ENCODE data around the gene PUS3. TPM values are rescaled to one million over a fixed set of nuclear protein-coding genes. Genes with fewer than 3 reads are reported as not detected.

The PUS3 gene
- total RNA-seq, 1 donor from 2014 or later = 7.7 TPM

DNA sequence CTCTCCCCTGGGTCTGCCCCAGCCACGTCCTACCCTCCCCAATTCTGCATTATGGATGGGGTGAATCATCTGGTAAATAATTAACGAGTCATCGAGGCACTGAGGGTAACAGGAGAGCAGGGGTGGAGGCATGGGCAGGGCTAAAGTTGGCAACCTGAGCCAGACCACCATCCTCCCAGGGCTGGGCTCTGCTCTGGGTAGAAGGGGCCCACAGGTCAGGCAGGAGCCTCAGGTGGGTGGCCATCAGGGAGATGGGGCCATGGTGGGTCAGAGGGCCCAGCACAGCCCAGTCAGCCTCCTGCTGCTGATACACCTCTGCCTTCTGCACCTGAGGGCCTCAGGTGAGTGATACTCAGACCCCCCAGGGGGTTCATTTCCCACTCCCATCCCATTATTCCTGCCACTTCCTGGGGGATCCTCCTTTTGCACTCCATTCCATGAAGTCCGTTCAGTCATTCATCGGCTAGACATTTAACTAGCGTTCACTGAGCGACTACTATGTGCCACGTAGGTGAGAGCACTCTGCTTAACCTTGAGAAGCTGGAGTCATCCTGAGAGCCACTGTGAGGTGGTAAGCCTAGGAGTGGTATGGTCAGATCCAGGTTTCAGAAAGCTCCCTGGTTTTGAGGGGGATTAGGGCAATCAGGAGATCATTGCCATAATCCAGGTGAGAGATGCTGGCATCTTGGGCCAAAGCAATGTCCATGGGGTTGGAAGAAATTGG is 43.0 kb upstream of the PUS3 start, which contains the start of gene VSIG10L2:
VSIG10L2 (plus strand) TSS at position 248 of the 724 bp plus-strand sequence; CDS start at position 260, 12 bp downstream.
- TF ChIP-seq, protein P1, sequence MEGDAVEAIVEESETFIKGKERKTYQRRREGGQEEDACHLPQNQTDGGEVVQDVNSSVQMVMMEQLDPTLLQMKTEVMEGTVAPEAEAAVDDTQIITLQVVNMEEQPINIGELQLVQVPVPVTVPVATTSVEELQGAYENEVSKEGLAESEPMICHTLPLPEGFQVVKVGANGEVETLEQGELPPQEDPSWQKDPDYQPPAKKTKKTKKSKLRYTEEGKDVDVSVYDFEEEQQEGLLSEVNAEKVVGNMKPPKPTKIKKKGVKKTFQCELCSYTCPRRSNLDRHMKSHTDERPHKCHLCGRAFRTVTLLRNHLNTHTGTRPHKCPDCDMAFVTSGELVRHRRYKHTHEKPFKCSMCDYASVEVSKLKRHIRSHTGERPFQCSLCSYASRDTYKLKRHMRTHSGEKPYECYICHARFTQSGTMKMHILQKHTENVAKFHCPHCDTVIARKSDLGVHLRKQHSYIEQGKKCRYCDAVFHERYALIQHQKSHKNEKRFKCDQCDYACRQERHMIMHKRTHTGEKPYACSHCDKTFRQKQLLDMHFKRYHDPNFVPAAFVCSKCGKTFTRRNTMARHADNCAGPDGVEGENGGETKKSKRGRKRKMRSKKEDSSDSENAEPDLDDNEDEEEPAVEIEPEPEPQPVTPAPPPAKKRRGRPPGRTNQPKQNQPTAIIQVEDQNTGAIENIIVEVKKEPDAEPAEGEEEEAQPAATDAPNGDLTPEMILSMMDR (IDR thresholded peaks at IDR 0.05; ENCODE audit: borderline replicate concordance) = no peak
- Histone ChIP-seq H3K9me3 (replicated peaks) (no peaks in the 10 kb centered on the region), H3K27me3 (ENCODE audit: low read depth) (peaks cover 22% of the 10 kb centered on the region), H3K4me1 (peaks cover 22% of the 10 kb centered on the region), H3K36me3 (no peaks in the 10 kb centered on the region), H3K4me3 (no peak within 1 kb of the TSS), H3K27ac (replicated peaks) (no peak within 1 kb of the TSS)
- no peak for DNase-seq
- intact Hi-C loops (cut with micrococcal nuclease) = no loop called here

- H3K27me3 ChIP-seq (ENCODE audit: low read depth) = peaks cover 19% of the 10 kb centered on the region
- DNase-seq = no peak
- no peak overlapping the region for H3K27ac ChIP-seq (replicated peaks)
- H3K4me1 ChIP-seq = peaks cover 17% of the 10 kb centered on the region
- TF ChIP-seq, protein P1 (IDR thresholded peaks at IDR 0.05; ENCODE audit: borderline replicate concordance) = no peak
- no peak overlapping the region for H3K4me3 ChIP-seq
- intact Hi-C loops (cut with micrococcal nuclease) = no loop called here
- H3K36me3 ChIP-seq = no peaks in the 10 kb centered on the region
- H3K9me3 ChIP-seq (replicated peaks) = no peaks in the 10 kb centered on the region
Observed at GRCh38 chr11:125945011-125945796, 42.2 kb upstream of the PUS3 start.

GRCh38 chr11:125944350-125945010 is 41.5 kb upstream of the PUS3 start:
- no peak overlapping the region for H3K27ac ChIP-seq (replicated peaks)
- DNase-seq = no peak
- H3K27me3 ChIP-seq (ENCODE audit: low read depth) = peaks cover 19% of the 10 kb centered on the region
- TF ChIP-seq, protein P1 (IDR thresholded peaks at IDR 0.05; ENCODE audit: borderline replicate concordance) = no peak
- H3K4me3 ChIP-seq = no peak overlapping the region
- no peaks in the 10 kb centered on the region for H3K9me3 ChIP-seq (replicated peaks)
- H3K36me3 ChIP-seq = no peaks in the 10 kb centered on the region
- intact Hi-C loops (cut with micrococcal nuclease) = no loop called here
- H3K4me1 ChIP-seq = peaks cover 17% of the 10 kb centered on the region

DNA sequence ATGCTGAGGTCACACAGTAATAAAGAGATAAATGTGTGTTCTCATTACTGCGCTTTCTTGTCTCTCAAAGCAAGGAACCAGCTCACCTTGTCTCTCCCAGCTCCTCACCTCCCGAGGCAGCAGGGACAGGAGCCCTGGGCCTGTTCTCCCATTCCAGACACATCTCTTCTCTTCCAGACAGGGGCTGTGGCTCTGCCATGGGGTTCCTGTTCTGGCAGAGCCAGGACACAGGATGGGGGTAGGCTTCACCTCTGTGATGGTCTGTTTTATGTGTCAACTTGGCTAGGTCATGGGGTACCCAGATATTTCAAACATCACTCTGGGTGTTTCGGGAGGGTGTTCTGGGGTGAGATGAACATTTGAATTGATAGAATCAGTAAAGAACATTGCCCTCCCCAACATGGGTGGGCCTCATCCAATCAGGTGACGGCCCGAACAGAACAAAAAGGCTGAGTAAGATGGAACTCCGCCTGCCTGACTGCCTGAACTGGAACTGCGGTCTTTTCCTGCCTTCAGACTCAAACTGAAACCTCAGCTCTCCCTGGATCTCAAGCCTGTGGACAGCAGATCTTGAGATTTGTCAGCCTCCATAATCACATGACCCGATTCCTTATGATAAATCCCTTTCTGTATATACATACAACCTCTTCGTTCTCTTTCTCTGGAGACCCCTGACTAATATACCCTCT is 40.8 kb upstream of the PUS3 start:
- H3K4me1 ChIP-seq = peaks cover 17% of the 10 kb centered on the region
- intact Hi-C loops (cut with micrococcal nuclease) = no loop called here

More for the DNA sequence above, 40.8 kb upstream of the PUS3 start:
- TF ChIP-seq, protein P1 (IDR thresholded peaks at IDR 0.05; ENCODE audit: borderline replicate concordance) = no peak
- no peak for DNase-seq
- peaks cover 19% of the 10 kb centered on the region for H3K27me3 ChIP-seq (ENCODE audit: low read depth)
- H3K36me3 ChIP-seq = no peaks in the 10 kb centered on the region
- H3K27ac ChIP-seq (replicated peaks) = no peak overlapping the region
- no peaks in the 10 kb centered on the region for H3K9me3 ChIP-seq (replicated peaks)
- no peak overlapping the region for H3K4me3 ChIP-seq

Measured in left ventricle myocardium inferior (tissue), 1 donor.